ENCODE measurements around the gene PRF1. TPM values are rescaled to one million over a fixed set of nuclear protein-coding genes. Genes with fewer than 3 reads are reported as not detected.
"Not testable (repeated sequence)": the region's sequence is repeated elsewhere in the genome, so short reads cannot be mapped to it uniquely, and the experiment has no call there.

Gene PRF1
- total and polyA plus RNA-seq, 8 donors, result under 0.01 to 11.0 (median 1.4) TPM; not detected in 1

DNA sequence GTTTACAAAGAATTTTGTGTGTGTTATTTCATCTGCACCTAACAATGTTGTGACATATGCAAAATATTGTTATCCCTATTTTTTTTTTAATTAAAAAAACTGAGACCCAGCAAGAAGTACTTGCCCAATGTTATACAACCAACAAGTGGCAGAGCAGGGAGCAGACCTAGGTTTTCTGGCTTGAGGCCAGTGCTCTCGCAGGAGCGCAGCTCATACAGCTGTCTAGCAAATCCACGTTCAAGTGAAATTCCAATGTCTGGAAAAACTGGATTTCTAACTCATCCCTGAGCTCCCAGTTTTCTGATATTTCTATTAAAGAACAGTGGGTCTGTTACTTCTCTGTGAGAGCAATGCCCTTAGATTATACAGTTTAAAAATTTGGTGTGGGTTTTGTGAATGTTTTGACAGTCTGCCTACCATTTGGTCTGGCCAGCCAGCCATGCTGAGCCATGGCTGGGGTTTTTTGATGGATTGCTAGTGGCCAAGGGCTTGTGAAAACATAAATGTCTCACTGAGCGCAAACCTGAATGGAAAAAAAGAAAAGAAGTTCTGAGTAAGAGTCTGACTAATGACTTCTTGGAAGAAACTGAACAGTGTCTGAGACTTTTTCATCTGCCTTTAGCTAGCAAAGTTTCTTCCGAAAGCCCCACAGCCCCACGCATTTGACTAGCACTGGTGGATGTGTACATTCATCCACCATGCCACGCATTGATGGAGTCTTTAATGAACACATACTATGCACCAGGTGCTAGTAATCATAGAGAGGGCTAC lies 15.4 kb upstream of the PRF1 start:
- peaks cover 0 to 4% (median 0%) of the 10 kb centered on the region in 4 donors for H3K4me1 ChIP-seq
- H3K4me3 ChIP-seq, result no peak overlapping the region
- 65 to 75% (median 70%) methylated on average over 7 of the region's 7 CpGs for WGBS, 5 donors
- intact Hi-C loops (cut with DNase I; ENCODE audit: low total_unique reads), result no loop called here
- TF ChIP-seq, protein P1, sequence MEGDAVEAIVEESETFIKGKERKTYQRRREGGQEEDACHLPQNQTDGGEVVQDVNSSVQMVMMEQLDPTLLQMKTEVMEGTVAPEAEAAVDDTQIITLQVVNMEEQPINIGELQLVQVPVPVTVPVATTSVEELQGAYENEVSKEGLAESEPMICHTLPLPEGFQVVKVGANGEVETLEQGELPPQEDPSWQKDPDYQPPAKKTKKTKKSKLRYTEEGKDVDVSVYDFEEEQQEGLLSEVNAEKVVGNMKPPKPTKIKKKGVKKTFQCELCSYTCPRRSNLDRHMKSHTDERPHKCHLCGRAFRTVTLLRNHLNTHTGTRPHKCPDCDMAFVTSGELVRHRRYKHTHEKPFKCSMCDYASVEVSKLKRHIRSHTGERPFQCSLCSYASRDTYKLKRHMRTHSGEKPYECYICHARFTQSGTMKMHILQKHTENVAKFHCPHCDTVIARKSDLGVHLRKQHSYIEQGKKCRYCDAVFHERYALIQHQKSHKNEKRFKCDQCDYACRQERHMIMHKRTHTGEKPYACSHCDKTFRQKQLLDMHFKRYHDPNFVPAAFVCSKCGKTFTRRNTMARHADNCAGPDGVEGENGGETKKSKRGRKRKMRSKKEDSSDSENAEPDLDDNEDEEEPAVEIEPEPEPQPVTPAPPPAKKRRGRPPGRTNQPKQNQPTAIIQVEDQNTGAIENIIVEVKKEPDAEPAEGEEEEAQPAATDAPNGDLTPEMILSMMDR (IDR thresholded peaks at IDR 0.05), result no peak
- TF ChIP-seq EP300 (IDR thresholded peaks at IDR 0.05) (no peak), POLR2AphosphoS5 (IDR thresholded peaks at IDR 0.05) (no peak), POLR2A (IDR thresholded peaks at IDR 0.05) (no peak)
- DNase-seq, result no peak
- H3K36me3 ChIP-seq, result no peaks in the 10 kb centered on the region
- no peaks in the 10 kb centered on the region for H3K27me3 ChIP-seq
- peaks cover 0 to 19% (median 4%) of the 10 kb centered on the region in 4 donors for H3K9me3 ChIP-seq
- H3K27ac ChIP-seq, result no peak overlapping the region

- Histone ChIP-seq H3K27me3 (no peaks in the 10 kb centered on the region), H3K4me3 (no peak overlapping the region), H3K9me3 (peaks cover 0 to 19% (median 4%) of the 10 kb centered on the region in 4 donors), H3K4me1 (peaks cover 0 to 4% (median 0%) of the 10 kb centered on the region in 4 donors), H3K27ac (no peak overlapping the region), H3K36me3 (no peaks in the 10 kb centered on the region)
- no peak for DNase-seq
- TF ChIP-seq POLR2A (IDR thresholded peaks at IDR 0.05) (no peak), EP300 (IDR thresholded peaks at IDR 0.05) (no peak), POLR2AphosphoS5 (IDR thresholded peaks at IDR 0.05) (no peak)
- TF ChIP-seq, protein P1 (IDR thresholded peaks at IDR 0.05), result no peak
- WGBS, 5 donors, result 83 to 92% (median 87%) methylated on average over 4 of the region's 4 CpGs
- intact Hi-C loops (cut with DNase I; ENCODE audit: low total_unique reads), result no loop called here
Observed at GRCh38 chr10:70616761-70617160, 14.2 kb upstream of the PRF1 start.

DNA sequence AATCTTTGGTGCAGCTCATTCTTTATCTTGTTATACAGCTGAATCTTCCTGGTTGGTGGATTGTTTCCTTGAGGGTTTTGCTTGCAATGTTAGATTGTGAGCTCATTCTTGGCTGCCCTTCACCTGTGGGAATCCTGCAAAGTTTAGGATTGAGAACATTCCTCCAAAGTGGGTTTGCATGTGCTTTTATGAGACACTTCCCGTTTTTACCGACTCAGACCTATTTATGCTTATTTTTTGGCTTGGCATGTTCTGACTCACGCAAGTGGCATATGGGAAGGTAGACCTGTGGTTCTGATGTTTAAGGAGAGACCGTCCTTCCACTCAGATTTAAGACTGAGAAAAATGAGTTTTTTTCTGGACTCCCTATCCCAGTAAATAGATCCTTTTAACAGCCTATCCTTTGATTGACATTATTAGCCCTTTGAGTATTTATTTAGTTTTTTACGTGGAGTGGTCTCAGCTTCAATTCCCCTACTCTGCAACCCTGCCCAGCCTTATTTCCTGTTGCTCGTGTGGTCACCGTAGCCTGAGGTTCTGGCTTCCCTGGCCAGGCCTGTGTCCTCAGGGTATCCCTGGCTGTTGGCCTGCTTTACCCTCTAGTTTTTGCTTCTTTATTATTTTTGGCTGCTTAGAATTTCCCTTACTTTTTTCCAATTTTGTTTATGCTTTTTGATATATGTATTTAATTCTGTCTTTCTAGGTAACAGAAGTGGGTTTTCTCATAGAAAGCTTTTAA lies 13.4 kb upstream of the PRF1 start:
- no peak for TF ChIP-seq POLR2AphosphoS5 (IDR thresholded peaks at IDR 0.05)
- TF ChIP-seq EP300 (IDR thresholded peaks at IDR 0.05), result no peak
- TF ChIP-seq, protein P1 (IDR thresholded peaks at IDR 0.05), result no peak
- TF ChIP-seq POLR2A (IDR thresholded peaks at IDR 0.05), result no peak
- peaks cover 0 to 19% (median 4%) of the 10 kb centered on the region in 4 donors for H3K9me3 ChIP-seq
- H3K4me1 ChIP-seq, result peaks cover 0 to 4% (median 0%) of the 10 kb centered on the region in 4 donors
- H3K27ac ChIP-seq, result no peak overlapping the region
- H3K36me3 ChIP-seq, result no peaks in the 10 kb centered on the region
- intact Hi-C loops (cut with DNase I; ENCODE audit: low total_unique reads), result no loop called here
- H3K27me3 ChIP-seq, result no peaks in the 10 kb centered on the region
- 62 to 75% (median 70%) methylated on average over 7 of the region's 7 CpGs for WGBS, 5 donors
- no peak overlapping the region for H3K4me3 ChIP-seq
- DNase-seq, result no peak

- no peaks in the 10 kb centered on the region for H3K27me3 ChIP-seq
- intact Hi-C loops (cut with DNase I; ENCODE audit: low total_unique reads), result no loop called here
- no peaks in the 10 kb centered on the region for H3K36me3 ChIP-seq
- WGBS, 5 donors, result 86 to 98% (median 94%) methylated on average over 2 of the region's 2 CpGs
- H3K27ac ChIP-seq, result no peak overlapping the region
- TF ChIP-seq, protein P1 (IDR thresholded peaks at IDR 0.05), result no peak
- TF ChIP-seq EP300 (IDR thresholded peaks at IDR 0.05), result no peak
- TF ChIP-seq POLR2A (IDR thresholded peaks at IDR 0.05), result no peak
- no peak for TF ChIP-seq POLR2AphosphoS5 (IDR thresholded peaks at IDR 0.05)
- no peak overlapping the region for H3K4me3 ChIP-seq
- H3K4me1 ChIP-seq, result peaks cover 0 to 4% (median 0%) of the 10 kb centered on the region in 4 donors
- H3K9me3 ChIP-seq, result peaks cover 0 to 13% (median 2%) of the 10 kb centered on the region in 4 donors
- no peak for DNase-seq
Observed at GRCh38 chr10:70615211-70615610, 12.7 kb upstream of the PRF1 start.

DNA sequence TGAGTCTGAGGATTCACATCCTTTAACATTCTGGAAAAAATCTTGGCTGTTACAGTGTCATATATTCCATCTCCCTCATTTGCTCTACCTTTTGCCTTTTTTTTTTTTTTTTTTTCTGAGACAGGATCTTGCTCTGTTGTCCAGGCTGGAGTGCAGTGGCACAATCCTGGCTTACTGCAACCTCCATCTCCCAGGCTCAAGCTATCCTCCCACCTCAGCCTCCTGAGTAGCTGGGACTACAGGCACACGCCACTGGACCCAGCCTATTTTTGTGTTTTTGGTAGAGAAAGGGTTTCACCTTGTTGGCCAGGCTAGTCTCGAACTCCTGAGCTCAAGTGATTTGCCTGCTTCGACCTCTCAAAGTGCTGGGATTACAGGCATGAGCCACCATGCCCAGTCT lies 11.8 kb upstream of the PRF1 start:
- H3K4me3 ChIP-seq; H3K27me3 ChIP-seq; H3K36me3 ChIP-seq; DNase-seq; H3K27ac ChIP-seq; H3K9me3 ChIP-seq; intact Hi-C loops (cut with DNase I; ENCODE audit: low total_unique reads); H3K4me1 ChIP-seq: not testable (repeated sequence)
- WGBS, 5 donors, result 83 to 98% (median 91%) methylated on average over 3 of the region's 3 CpGs
